ENCODE data around the gene KRT80.

Gene KRT80

GRCh38 chr12:52197371-52198231, 5.8 kb upstream of the KRT80 start:
- no peak for DNase-seq

GRCh38 chr12:52195065-52195730, 3.4 kb upstream of the KRT80 start:
- DNase-seq: no peak

GRCh38 chr12:52193991-52194390, 2.2 kb upstream of the KRT80 start:
- DNase-seq: no peak

GRCh38 chr12:52193532-52193931, 1.7 kb upstream of the KRT80 start:
- no peak for DNase-seq

- no peak for DNase-seq
Observed at GRCh38 chr12:52190860-52191729, 719 bp downstream of the KRT80 start.

- no peak for DNase-seq
Observed at GRCh38 chr12:52189376-52190174, 2.2 kb downstream of the KRT80 start.

GRCh38 chr12:52188658-52189057, 3.2 kb downstream of the KRT80 start:
- no peak for DNase-seq

- no peak for DNase-seq
Observed at GRCh38 chr12:52187640-52188039, 4.2 kb downstream of the KRT80 start.

- no peak for DNase-seq
Observed at GRCh38 chr12:52187206-52187605, 4.6 kb downstream of the KRT80 start.

GRCh38 chr12:52186118-52186840, 5.5 kb downstream of the KRT80 start:
- DNase-seq: no peak

GRCh38 chr12:52185400-52185967, 6.3 kb downstream of the KRT80 start:
- no peak for DNase-seq

- no peak for DNase-seq
Observed at GRCh38 chr12:52184813-52185212, 7.0 kb downstream of the KRT80 start.

- no peak for DNase-seq
Observed at GRCh38 chr12:52183971-52184370, 7.8 kb downstream of the KRT80 start.

GRCh38 chr12:52183544-52183910, 8.3 kb downstream of the KRT80 start:
- no peak for DNase-seq

GRCh38 chr12:52182898-52183543, 8.8 kb downstream of the KRT80 start:
- DNase-seq: no peak

- DNase-seq: no peak
Observed at GRCh38 chr12:52182384-52182783, 9.4 kb downstream of the KRT80 start.

- peak; percentile 43 for DNase-seq
Observed at GRCh38 chr12:52181746-52182145, 10.1 kb downstream of the KRT80 start.

- no peak for DNase-seq
Observed at GRCh38 chr12:52180971-52181628, 10.7 kb downstream of the KRT80 start.

- DNase-seq: no peak
Observed at GRCh38 chr12:52179396-52179973, 12.3 kb downstream of the KRT80 start.

GRCh38 chr12:52178984-52179383, 12.8 kb downstream of the KRT80 start:
- DNase-seq: no peak

All from NCI-H1436 treated with DMSO at 0.1 percent for 48 hours (cell line).